NCI-H1417 treated with DMSO at 0.1 percent for 48 hours (cell line): ENCODE measurements around the gene OPRD1.
"Not testable (repeated sequence)": the region's sequence is repeated elsewhere in the genome, so short reads cannot be mapped to it uniquely, and the experiment has no call there.

ENCODE experiments used
- DNase-seq: peaks from one replicate; lab custom pipeline; 2025; lab: John Stamatoyannopoulos, UW

Gene OPRD1

DNA sequence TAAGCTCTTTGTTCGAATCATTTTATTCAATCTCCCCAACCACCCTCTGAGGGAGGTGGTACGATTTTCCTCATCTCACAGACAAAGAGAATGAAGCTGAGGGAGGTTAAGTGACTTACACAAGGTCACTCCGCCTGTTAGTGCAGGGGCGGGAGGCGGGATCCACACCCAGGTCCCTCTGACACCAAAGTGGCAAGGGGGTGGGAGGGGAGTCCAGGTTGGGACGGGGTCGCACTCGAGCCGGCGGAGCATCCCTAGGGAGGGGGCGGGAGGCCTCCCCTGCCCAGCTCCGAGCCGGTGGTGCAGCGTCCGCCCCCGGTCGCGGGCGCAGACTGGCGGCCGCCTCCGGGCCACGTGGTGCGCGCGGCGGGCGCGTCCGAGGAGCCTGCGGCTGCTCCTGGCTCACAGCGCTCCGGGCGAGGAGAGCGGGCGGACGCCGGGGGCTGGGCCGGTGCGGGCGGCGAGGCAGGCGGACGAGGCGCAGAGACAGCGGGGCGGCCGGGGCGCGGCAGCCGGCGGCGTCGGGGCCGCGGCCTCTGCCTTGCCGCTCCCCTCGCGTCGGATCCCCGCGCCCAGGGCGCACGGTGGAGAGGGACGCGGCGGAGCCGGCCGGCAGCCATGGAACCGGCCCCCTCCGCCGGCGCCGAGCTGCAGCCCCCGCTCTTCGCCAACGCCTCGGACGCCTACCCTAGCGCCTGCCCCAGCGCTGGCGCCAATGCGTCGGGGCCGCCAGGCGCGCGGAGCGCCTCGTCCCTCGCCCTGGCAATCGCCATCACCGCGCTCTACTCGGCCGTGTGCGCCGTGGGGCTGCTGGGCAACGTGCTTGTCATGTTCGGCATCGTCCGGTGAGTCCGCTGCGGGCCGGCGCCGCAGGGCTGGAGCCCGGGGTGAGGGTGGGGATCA, at the start of gene OPRD1:
Gene OPRD1, plus strand, starts transcription at position 405 of the 903 bp plus-strand sequence. Its CDS starts 214 bp downstream, at position 619.
- no peak for DNase-seq

DNA sequence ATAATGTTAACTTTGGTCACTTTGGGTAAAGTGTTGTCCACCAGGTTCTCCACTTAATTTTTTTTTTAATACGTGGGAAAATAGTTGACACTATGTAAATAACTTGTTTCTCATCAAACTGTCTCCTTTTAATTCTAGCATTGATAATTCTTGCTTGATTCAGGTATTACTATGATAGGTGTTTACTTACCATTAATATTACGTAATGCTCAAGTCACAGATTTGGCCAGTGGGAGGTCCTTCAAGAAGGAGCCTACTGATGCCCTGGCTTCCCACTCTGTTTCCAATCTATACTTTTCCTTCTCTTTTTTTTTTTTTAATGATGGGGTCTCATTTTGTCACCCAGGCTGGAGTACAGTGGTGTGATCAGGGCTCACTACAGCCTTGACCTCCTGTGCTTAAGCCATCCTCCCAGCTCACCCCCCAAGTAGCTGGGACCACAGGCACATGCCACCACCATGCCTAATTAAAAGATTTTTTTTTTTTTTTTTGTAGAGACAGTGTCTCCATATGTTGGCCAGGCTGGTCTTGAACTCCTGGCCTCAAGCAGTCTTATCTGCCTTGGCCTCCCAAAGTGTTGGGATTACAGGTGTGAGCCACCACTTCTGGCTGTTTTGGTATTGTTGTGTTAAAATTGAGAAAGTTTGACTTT, 45.3 kb upstream of the OPRD1 start:
- no peak for DNase-seq

DNA sequence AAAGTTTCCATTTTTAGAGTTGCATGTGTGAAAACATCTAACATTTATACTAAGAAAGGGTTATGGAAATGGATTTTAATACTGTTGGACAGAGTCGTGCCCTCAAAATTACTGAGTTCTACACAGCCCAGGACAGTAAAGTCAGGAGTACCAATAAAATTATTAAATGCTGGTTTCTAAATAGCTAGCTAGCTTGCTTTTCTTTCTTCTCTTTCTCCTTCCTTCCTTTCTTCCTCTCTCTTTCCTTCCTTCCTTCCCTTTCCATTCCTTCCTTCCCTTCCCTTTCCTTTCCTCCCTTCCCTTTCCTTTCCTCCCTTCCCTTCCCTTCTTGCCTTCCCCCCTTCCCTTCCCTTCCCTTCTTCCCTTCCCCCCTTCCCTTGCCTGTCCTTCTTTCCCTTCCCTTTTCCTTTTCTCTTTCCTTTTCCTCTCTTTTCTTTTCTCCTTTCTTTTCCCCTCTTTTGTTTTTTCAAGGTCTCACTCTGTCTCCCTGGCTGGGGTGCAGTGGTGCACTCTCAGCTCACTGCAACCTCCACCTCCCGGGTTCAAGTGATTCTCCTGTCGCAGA, 41.3 kb upstream of the OPRD1 start:
- no peak for DNase-seq

DNA sequence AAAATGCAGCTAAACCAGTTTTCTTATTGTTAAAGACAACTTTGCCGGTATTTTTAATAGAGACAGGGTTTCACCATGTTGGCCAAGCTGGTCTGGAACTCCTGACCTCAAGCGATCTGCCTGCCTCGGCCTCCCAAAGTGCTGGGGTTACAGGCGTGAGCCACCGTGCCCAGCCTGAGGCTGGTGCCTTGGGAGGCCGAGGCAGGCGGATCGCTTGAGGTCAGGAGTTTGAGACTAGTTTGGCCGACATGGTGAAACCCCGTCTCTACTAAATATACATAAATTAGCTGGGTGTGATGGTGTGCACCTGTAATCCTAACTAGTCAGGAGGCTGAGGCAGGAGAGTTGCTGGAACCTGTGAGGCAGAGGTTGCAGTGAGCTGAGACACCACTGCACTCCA, 40.0 kb upstream of the OPRD1 start:
- DNase-seq: not testable (repeated sequence)

DNA sequence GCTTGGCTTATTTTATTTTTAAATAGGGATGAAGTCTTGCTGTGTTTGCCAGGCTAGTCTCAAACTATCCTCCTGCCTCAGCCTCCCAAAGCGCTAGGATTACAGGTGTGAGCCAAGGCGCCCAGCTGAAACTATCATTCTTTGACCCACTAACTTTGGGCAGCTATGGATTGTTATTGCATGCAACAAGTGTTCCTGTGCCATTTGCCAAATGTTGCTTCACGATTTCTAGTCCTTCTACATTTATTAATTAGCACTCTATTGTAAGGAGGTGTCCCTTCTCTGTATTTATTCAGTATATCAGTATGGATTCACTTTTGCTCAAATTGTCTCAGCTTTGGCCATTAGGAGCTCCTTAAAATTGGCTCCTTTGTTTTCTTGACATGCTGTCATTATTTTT, 38.9 kb upstream of the OPRD1 start:
- DNase-seq: no peak

DNA sequence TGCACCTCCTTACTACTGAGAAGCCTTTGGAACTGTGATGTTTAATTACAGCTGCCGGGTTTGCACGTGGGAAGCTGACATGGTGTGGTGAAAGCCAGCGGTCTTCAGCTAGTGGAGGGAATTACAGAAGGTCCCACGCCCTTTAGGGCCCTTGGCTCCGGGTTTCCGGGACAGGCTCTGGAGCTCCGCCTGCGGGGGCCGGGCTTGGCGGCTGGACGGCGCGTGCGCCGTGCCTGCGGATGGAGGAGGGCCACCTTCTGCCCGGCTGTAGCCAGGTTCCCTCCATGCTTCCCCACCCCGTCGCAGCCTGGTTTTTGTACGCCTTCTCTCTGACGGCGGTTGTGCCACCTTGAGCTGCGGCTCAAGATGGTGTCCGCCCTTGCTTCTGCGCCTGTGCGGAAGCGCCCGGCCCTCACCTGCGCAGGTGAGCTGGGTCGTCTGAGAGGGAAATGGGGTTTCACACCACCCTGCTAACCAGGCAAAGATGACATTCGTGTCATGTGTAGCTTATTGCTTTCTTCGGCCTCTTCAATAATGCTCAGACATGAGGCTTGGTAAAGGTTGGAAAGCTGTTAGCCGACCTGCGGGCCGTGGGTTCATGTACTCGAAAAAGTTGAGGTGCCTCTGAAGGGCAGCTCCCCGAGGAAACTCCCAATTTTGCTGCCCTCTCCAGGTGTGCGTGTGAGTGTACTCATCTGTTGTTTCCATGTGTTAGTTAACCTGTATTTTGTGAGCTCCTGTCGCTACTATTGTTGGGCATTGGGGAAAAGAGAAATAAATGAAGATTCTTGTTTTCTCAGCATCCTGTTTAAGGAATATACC, 36.6 kb upstream of the OPRD1 start:
- no peak for DNase-seq

DNA sequence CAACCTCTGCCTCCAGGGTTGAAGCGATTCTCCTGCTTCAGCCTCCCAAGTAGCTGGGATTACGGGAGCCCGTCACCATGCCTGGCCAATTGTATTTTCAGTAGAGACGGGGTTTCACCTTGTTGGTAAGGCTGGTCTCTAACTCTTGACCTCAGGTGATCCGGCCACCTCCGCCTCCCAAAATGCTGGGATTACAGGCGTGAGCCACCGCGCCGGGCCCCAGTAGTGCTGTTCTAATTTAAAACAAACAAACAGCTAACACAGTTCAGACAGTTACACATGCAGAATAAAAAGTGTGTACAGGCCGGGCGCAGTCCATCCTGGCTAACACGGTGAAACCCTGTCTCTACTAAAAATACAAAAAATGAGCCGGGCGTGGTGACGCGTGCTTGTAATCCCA, 35.6 kb upstream of the OPRD1 start:
- DNase-seq: no peak

DNA sequence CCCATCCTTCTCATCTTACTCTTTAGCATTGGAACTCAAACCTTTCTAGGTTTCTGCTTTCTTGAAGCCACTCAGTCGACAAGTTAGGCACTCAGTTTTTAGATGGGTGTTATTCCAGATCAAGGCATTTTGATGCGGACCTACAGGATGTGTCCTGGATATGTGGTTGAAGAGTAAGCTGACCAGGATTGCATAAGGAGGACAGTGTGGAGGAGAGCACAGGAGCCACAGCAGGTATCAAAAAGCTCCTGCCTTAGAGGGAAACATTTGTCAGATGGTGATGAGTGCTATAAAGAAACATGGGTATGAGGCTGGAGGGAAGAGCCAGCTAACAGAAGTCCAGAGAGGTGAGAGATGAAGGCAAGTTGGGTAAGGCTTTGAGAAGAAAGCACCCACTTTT, 33.9 kb upstream of the OPRD1 start:
- no peak for DNase-seq

DNA sequence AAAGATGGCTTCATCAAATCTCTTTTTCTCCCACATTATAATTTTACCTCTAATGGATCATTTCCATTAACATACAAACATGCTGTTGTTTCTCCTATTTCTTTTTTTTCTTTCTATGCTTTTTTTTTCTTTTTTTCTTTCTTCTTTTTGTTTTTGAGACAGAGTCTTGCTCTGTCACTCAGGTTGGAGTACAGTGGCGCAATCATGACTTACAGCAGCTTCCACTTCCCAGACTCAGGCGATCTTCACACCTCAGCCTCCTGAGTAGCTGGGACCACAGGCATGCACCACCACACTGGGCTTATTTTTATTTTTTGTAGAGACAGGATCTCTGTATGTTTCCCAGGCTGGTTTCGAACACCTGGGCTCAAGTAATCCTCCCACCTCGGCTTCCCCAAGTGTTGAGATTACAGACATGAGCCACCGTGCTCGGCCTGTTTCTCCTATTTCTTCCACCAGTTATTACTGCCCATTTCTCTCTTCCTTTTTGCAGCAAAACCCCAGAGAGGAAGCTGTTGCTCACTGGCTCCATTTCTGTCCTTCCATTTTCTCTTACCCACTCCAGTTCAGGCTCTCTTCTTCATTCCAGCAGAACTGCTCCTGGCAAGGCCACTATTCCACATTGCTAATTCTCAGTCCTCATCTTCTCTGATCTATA, 32.1 kb upstream of the OPRD1 start:
- DNase-seq: no peak

DNA sequence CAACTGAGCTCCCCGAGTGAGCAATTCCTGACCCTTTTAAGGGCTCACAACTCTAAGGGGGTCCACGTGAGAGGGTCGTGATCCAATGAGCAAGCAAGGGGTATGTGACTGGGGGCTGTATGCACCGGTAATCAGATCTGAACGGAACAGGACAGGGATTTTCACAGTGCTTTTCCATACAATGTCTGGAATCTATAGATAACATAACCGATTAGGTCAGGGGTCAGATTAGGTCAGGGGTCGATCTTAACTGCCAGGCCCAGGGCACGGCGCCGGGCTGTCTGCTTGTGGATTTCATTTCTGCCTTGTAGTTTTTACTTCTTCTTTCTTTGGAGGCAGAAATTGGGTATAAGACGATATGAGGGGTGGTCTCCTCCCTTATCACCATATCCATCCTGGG, 30.7 kb upstream of the OPRD1 start:
- DNase-seq: no peak

DNA sequence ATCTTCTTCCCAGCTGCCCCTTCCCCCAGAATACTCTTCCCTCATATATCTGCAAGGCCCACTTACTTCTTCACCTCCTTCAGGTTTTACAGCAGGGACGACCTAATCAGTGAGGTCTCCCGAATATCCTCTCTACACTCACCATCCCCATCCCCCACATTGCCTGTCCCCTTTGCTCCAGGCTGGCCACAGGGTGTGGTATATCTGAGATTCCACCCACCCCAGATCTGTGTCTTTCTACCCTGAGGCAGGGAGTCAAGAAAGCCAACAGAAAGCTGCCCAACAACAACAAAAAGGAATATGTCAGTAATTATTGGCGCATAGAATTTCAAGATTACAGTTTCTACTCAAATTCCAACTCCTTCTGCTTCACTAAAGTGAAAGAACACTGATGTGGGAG, 30.0 kb upstream of the OPRD1 start:
- no peak for DNase-seq

DNA sequence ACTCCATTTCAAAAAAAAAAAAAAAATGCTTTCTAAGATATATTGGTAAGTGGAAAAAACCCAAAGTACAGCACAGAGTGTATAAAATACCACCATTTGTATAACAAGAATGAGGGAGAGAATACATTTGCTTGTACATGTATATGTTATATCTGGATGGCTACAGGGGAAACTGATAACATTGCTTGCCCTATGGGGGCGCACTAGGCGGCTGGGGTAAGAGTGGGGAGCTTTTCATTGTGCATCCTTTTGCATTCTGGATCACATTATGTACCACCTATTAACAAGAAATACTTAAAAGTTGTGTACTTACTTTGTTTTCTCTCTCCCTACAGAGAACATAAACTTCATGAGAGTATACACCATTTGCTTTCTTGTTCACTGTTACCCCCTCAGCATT, 28.6 kb upstream of the OPRD1 start:
- no peak for DNase-seq

DNA sequence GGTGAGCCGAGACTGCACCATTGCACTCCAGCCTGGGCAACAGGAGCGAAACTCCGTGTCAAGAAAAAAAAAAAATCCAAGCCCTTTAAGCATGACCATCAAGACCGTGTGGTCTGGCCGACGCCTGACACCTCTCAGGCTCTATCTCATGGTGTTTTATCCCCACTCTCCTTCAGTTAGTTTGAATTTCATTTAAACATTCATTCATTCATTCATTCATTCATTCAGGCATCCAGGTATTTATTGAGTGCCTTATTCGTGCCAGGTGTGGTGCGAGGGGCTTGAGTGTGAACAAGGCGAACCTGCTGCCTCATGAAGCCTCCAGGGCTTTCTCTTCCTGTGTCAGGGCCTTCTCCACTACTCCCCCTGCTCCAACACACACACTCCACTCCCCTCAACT, 22.6 kb upstream of the OPRD1 start:
- DNase-seq: no peak

DNA sequence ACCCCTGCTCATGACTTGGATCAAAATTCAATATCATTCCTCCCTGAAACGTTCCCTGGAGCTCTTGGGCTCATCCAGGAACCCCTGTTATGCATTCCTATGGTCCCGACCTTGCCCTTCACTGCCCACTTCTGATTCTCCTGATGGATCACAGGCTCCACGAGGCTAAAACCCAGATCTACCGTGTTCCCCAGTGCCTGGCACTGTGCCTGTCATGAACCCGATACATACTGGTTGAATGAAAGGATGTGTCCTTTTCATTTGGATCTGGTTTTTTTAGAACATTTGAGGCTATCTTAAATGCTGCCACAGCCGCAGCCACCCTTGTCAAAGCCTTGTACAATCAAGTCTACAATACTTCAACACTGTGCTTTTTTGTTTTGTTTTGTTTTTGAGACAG, 22.2 kb upstream of the OPRD1 start:
- no peak for DNase-seq

DNA sequence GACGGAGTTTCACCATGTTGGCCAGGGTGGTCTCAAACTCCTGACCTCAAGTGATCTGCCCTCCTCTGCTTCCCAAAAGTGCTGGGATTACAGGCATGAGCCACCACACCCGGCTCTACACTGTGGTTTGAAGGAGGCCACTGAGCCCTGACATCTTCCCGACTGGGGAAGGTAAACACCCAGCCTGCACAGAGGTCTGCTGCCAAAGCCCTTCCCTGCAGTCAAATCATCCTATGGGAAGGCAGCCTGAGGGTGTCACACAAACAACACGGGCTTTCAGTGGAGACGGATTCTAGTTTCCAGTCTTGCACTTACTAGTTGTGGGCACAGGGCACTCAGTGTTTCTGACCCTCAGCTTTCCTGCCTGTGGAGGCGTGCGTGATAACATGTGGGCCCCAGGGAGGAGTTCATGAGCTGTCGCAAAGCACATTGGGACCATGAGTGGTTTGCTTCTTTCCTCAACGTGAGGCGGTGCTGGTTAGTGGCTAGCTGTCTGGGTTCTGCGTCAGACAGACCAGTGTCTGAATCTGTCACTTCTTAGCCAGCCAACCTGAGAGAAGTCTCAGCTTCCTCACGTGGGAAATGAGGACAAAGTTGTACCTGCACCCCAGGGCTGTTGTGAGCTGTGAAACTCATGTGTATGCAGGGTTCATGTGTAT, 21.5 kb upstream of the OPRD1 start:
- DNase-seq: no peak

DNA sequence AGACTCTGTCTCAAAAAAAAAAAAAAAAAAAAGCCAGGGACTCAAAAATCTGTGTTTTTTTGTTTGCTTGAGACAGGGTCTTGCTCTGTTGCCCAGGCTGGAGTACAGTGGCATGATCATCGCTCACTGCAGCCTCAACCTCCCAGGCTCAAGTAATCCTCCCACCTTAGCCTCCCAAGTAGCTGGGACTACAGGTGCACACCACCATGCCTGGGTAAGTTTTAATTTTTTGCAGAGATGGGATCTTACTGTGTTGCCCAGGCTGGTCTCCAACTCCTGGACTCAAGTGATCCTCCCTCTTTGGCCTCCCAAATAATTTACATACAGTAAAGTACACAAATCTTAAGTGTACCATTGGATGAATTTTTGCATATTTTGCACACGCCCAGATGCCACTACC, 20.0 kb upstream of the OPRD1 start:
- not testable (repeated sequence) for DNase-seq

DNA sequence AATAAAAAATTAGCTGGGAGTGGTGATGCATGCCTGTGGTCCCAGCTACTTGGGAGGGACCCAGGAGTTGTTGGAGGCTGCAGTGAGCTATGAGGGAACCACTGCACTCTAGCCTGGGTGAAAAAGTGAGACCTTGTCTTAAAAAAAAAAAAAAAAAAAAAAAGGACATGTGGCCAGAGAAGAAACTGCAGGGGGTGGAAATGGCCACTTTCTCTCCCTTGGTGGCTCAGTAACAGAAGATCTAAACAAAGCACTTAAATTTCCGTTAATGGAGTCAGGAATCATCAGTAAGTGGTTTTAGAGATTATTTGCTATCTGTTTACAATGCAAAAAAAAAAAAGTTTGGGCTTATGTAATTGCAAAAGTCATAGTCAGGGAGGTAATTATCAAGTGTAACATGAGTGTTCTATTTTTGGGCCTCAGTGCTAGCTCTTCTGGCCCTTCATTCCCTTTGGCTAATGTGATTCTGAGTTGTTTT, 19.3 kb upstream of the OPRD1 start:
- DNase-seq: peak; percentile 30

DNA sequence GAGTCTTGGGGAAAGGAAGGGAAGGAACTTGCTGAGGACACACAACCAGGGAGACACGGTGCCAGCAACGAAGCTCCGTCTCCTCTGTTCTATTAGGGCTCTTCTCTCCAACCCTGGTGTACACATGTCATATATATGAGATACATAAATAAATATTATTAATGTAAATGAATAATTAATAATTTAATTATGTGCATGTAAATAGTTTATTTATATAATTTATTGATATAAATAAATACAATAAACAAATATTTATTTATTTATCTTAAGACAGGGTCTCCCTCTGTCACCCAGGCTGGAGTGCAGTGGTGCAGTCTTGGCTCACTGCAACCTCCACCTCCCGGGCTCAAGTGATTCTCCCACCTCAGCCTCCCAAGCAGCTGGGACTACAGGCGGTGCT, 17.4 kb upstream of the OPRD1 start:
- DNase-seq: not testable (repeated sequence)

DNA sequence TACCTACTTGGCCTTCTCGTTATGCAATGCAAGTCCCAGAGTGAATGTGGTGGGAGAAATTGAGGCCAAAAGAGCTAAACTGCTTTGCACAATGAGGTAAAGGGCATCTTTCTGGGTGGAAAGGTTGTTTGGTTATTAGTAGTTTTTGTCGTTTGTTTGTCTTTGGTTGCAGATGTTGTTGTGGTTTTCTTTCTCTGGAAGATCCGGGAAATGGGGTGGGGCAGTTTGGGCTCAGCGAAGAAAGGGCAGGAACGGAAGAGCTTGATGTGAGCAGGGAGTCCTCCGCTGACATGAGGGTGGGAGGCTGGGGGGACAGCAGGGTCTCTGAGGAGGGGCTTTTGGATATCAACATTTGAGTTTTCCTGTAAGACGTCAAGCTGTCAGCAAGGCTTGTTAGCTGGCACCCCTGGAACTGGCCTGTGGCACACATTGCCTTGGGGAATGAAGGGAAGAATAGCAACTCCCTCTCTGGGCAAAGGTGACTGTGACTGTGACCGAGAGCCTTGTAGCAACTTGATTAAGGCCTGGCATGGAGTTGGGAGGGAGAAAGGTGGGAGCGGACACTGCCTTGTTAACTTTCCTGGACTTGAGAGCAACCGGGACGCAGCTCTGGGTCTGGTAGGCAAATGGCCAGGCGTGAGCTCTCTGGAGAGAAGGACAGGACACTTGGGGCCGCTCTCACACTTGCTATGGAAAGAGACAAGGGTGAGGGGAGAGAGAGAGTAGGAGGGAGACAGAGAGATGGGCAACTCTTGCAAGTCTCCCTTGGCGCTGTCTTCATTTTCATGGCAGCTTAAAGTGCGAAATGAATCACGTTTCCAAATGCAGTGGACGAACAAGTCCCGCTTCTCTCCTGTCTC, 15.4 kb upstream of the OPRD1 start:
- no peak for DNase-seq

DNA sequence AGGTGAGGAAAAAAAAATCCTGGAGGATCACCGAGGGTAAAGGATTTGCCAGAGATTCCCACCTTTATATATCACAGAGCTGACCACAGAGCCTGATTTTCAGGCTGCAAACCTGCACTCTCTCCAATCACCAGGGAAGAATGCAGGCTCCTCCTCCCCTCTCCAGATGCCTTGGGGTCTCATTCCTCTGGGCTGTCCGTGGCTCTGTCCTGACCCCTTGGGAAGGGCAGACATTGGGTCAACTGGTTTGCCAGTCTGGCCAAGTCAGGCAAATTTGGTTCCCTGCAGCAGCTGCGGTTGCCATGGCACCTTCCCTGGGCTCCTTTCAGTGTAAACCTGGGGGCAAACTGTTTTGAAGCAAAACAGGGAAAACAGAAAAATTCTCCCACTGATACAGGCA, 11.6 kb upstream of the OPRD1 start:
- no peak for DNase-seq
